HG03139 (cell line): ENCODE measurements around the gene ZNF90.
"Not testable (repeated sequence)": the region's sequence is repeated elsewhere in the genome, so short reads cannot be mapped to it uniquely, and the experiment has no call there.

Experiments used
- ATAC-seq: cut with Tn5 transposase; IDR thresholded peaks from one replicate; pipeline ENCODE4 v1.9.1; 2021; ENCODE audit not compliant: unreplicated experiment

ZNF90 gene

GRCh38 chr19:20077791-20078463 is at the start of gene ZNF90:
ZNF90 (plus strand) TSS chr19:20078000; CDS start chr19:20078133, 133 bp downstream.
- ATAC-seq = peak; percentile 88

GRCh38 chr19:20028611-20029010 is 49.2 kb upstream of the ZNF90 start:
- ATAC-seq = no peak

- ATAC-seq = no peak
These were observed 41.9 kb upstream of the ZNF90 start for GRCh38 chr19:20035935-20036334.

- ATAC-seq = no peak
These were observed 39.2 kb upstream of the ZNF90 start for GRCh38 chr19:20038358-20039202.

GRCh38 chr19:20039203-20039723 is 38.5 kb upstream of the ZNF90 start, which contains the start of gene ZNF682:
ZNF682 (minus strand) TSS chr19:20039505; CDS start chr19:20039345, 160 bp downstream.
- peak; percentile 97 for ATAC-seq

GRCh38 chr19:20044663-20045062 is 33.1 kb upstream of the ZNF90 start:
- no peak for ATAC-seq

GRCh38 chr19:20045742-20046141 is 32.1 kb upstream of the ZNF90 start:
- ATAC-seq = not testable (repeated sequence)

GRCh38 chr19:20051841-20052768 is 25.7 kb upstream of the ZNF90 start:
- ATAC-seq = peak; percentile 80

- not testable (repeated sequence) for ATAC-seq
These were observed 19.1 kb upstream of the ZNF90 start for GRCh38 chr19:20058738-20059137.

- ATAC-seq = no peak
These were observed 17.5 kb upstream of the ZNF90 start for GRCh38 chr19:20060282-20060681.

GRCh38 chr19:20066861-20067260 is 10.9 kb upstream of the ZNF90 start:
- no peak for ATAC-seq

- ATAC-seq = no peak
These were observed 9.9 kb upstream of the ZNF90 start for GRCh38 chr19:20067943-20068342.

GRCh38 chr19:20068559-20068958 is 9.2 kb upstream of the ZNF90 start:
- not testable (repeated sequence) for ATAC-seq

- no peak for ATAC-seq
These were observed 7.1 kb upstream of the ZNF90 start for GRCh38 chr19:20070691-20071090.

GRCh38 chr19:20072936-20073335 is 4.9 kb upstream of the ZNF90 start:
- no peak for ATAC-seq

- no peak for ATAC-seq
These were observed 806 bp downstream of the ZNF90 start for GRCh38 chr19:20078581-20079031.

- ATAC-seq = no peak
These were observed 1.7 kb downstream of the ZNF90 start for GRCh38 chr19:20079476-20079875.

- ATAC-seq = no peak
These were observed 2.9 kb downstream of the ZNF90 start for GRCh38 chr19:20080656-20081055.

GRCh38 chr19:20082232-20082833 is 4.5 kb downstream of the ZNF90 start:
- ATAC-seq = not testable (repeated sequence)

GRCh38 chr19:20082876-20083275 is 5.1 kb downstream of the ZNF90 start:
- ATAC-seq = not testable (repeated sequence)
